Heart left ventricle (tissue), 13 donors: Measurements from ENCODE around the gene CPXM2.

Experiments
- POLR2A ChIP-seq, 2 donors: fragments of 450-650 bp; IDR thresholded peaks; one replicate each; pipeline ENCODE4 v1.6.1; 2017; ENCODE audit warnings: antibody characterized with exemption in 2 of 2, mild to moderate bottlenecking in 2 of 2, moderate library complexity in 2 of 2
- TF ChIP-seq, protein P1 (sequence below), 12 donors: fragments of 200-600 bp; sonication (generic) in 4 of 12; IDR thresholded peaks; one replicate each; pipeline versions ENCODE4 v1.5.0 to v1.8.0; 2018 to 2022; ENCODE audit warnings: antibody characterized with exemption in 12 of 12, mild to moderate bottlenecking in 5 of 12
- donor health status: ischemic (EF 13 %, LVEDD 7.1; RV severe dilation, severe dysfunction).
- donor health status: DM: no; HTN: yes; CAD: no.
- donor health status: DM: no; HTN: no; CAD: no.
- donor health status: ischemic (EF 25% LVEDD 6.9; RV normal size, moderate dysfunction).
- donor health status: ischemic (EF 25% LVEDD 5.7; RV mildly dilated, moderate dysfunction).
- donor health status: ischemic (EF 35%, LVEDD 5.7; RV mildly dilated, moderate dysfunction).
- donor health status: nonischemic (EF 11% LVEDD 7.7; RV severe dilation, severe dysfunction).
- donor health status: DM: yes; HTN: yes; CAD: no.
- donor health status: PGD.
- donor health status: ischemic (EF 29% LVEDD 5.4; RV normal size, mild dysfunction).
- donor health status: nonischemic (EF 23%, LVEDD 6.1; RV moderate dilation, normal function).

DNA sequence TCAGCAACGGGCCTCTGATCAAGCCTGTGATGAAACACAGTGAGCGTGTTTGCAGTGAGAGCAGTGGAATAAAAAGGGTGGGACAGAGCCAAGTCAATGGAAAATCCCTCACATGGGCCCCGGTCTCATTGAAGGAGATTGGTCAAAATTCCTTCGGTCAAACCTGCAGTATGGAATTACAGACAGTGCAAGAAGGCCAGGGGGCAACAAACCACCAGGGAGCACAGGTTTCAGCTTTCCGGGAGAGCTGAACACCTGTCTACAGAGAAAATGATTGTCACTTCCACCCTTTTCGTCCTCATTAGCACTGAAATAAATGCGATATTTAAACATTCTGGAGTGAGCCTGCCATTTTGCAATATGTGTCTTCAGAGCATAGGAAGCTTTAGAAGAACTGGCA, 132.6 kb downstream of the CPXM2 start:
- TF ChIP-seq, protein P1, sequence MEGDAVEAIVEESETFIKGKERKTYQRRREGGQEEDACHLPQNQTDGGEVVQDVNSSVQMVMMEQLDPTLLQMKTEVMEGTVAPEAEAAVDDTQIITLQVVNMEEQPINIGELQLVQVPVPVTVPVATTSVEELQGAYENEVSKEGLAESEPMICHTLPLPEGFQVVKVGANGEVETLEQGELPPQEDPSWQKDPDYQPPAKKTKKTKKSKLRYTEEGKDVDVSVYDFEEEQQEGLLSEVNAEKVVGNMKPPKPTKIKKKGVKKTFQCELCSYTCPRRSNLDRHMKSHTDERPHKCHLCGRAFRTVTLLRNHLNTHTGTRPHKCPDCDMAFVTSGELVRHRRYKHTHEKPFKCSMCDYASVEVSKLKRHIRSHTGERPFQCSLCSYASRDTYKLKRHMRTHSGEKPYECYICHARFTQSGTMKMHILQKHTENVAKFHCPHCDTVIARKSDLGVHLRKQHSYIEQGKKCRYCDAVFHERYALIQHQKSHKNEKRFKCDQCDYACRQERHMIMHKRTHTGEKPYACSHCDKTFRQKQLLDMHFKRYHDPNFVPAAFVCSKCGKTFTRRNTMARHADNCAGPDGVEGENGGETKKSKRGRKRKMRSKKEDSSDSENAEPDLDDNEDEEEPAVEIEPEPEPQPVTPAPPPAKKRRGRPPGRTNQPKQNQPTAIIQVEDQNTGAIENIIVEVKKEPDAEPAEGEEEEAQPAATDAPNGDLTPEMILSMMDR (IDR thresholded peaks at IDR 0.05), result no peak
- TF ChIP-seq POLR2A (IDR thresholded peaks at IDR 0.05), result no peak
